ENCODE measurements around the gene CPN2.

- no peak for TF ChIP-seq POLR2A (IDR thresholded peaks at IDR 0.05; ENCODE audit: low read depth, low read length)
- no peak for TF ChIP-seq POLR2AphosphoS5 (IDR thresholded peaks at IDR 0.05; ENCODE audit: insufficient read depth, low read depth, low read length)
- TF ChIP-seq, protein P1, sequence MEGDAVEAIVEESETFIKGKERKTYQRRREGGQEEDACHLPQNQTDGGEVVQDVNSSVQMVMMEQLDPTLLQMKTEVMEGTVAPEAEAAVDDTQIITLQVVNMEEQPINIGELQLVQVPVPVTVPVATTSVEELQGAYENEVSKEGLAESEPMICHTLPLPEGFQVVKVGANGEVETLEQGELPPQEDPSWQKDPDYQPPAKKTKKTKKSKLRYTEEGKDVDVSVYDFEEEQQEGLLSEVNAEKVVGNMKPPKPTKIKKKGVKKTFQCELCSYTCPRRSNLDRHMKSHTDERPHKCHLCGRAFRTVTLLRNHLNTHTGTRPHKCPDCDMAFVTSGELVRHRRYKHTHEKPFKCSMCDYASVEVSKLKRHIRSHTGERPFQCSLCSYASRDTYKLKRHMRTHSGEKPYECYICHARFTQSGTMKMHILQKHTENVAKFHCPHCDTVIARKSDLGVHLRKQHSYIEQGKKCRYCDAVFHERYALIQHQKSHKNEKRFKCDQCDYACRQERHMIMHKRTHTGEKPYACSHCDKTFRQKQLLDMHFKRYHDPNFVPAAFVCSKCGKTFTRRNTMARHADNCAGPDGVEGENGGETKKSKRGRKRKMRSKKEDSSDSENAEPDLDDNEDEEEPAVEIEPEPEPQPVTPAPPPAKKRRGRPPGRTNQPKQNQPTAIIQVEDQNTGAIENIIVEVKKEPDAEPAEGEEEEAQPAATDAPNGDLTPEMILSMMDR (IDR thresholded peaks at IDR 0.05; ENCODE audit: extremely low read depth in 1 of 2, insufficient read depth in 1 of 2, low read depth in 1 of 2, low read length in 2 of 2): no peak
- no peak for TF ChIP-seq FOS (IDR thresholded peaks at IDR 0.05; ENCODE audit: borderline replicate concordance, insufficient read depth, low read length)
- TF ChIP-seq EZH2 (IDR thresholded peaks at IDR 0.05; ENCODE audit: borderline replicate concordance, low read depth, low read length, severe bottlenecking): no peak
- TF ChIP-seq MYC (IDR thresholded peaks at IDR 0.05; ENCODE audit: low read depth, low read length): no peak
Measured at GRCh38 chr3:194323785-194324735, 27.1 kb downstream of the CPN2 start.

All from endothelial cell of umbilical vein (primary cell).